Muscle of arm (tissue), 14 donors: ENCODE results near the gene ZSCAN16. TPM values are rescaled to one million over a fixed set of nuclear protein-coding genes. Genes with fewer than 3 reads are reported as not detected.
A peak's percentile ranks its signal among the peaks of the same experiment; 100 is the strongest.
"Not testable (repeated sequence)": the region's sequence is repeated elsewhere in the genome, so short reads cannot be mapped to it uniquely, and the experiment has no call there.

Source experiments
- DNase-seq: peaks from one replicate; pipeline ENCODE4 v3.0.0-alpha.2; 2013
- long read RNA-seq, 11 donors: transcript quantifications; one replicate each; lab custom pipeline, GENCODE V29; 2026
- polyA plus RNA-seq, 12 donors: library from polyadenylated mRNA; unstranded; fragments of 120-200 nt; gene quantifications; one replicate each; pipeline ENCODE4 v1.2.1, GENCODE V29; 2013; ENCODE audit not compliant: insufficient read length in 12 of 12

The ZSCAN16 gene
- polyA plus RNA-seq: 1 to 10 TPM in 10 of 12 donors, not detected in 2; 3.0 to 6.3 (median 4.0) TPM
- long read RNA-seq, donor 1, partial matches to known transcripts: 56 of 58 reads
- long read RNA-seq, donor 1, other reads (novel, unspliced or antisense): 0 of 58 reads
- long read RNA-seq, donor 2, partial matches to known transcripts: 89 of 91 reads
- long read RNA-seq, donor 2, other reads (novel, unspliced or antisense): 0 of 91 reads
- long read RNA-seq, donor 3: 0 reads
- long read RNA-seq, donor 4, partial matches to known transcripts: 26 of 27 reads
- long read RNA-seq, donor 4, other reads (novel, unspliced or antisense): 0 of 27 reads
- long read RNA-seq, donor 5, partial matches to known transcripts: 23 of 113 reads
- long read RNA-seq, donor 5, other reads (novel, unspliced or antisense): 89 of 113 reads
- long read RNA-seq, donor 6, partial matches to known transcripts: 0 of 1 reads
- long read RNA-seq, donor 6, other reads (novel, unspliced or antisense): 0 of 1 reads
- long read RNA-seq, donor 7: 0 reads
- long read RNA-seq, donor 8, partial matches to known transcripts: 0 of 2 reads
- long read RNA-seq, donor 8, other reads (novel, unspliced or antisense): 0 of 2 reads
- long read RNA-seq, donor 9, partial matches to known transcripts: 49 of 50 reads
- long read RNA-seq, donor 9, other reads (novel, unspliced or antisense): 0 of 50 reads
- long read RNA-seq, donor 10, partial matches to known transcripts: 50 of 52 reads
- long read RNA-seq, donor 10, other reads (novel, unspliced or antisense): 0 of 52 reads
- long read RNA-seq, donor 11, partial matches to known transcripts: 54 of 55 reads
- long read RNA-seq, donor 11, other reads (novel, unspliced or antisense): 0 of 55 reads

GRCh38 chr6:28124350-28124970, at the start of gene ZSCAN16:
Gene ZSCAN16 (plus strand): TSS chr6:28124609. CDS start chr6:28125444, 835 bp downstream.
- peak; percentile 75 for DNase-seq

- DNase-seq: no peak
Observed at GRCh38 chr6:28078050-28078449, 46.4 kb upstream of the ZSCAN16 start.

- DNase-seq: no peak
Observed at GRCh38 chr6:28078836-28079235, 45.6 kb upstream of the ZSCAN16 start.

GRCh38 chr6:28080381-28080630, 44.1 kb upstream of the ZSCAN16 start, which contains the start of gene ZNF165:
Gene ZNF165 (plus strand): TSS chr6:28080568. CDS start chr6:28085481, 4,913 bp downstream.
- DNase-seq: not testable (repeated sequence)

- DNase-seq: peak; percentile 98
Observed at GRCh38 chr6:28080631-28081485, 43.6 kb upstream of the ZSCAN16 start.

- no peak for DNase-seq
Observed at GRCh38 chr6:28081486-28081751, 43.0 kb upstream of the ZSCAN16 start.

- DNase-seq: no peak
Observed at GRCh38 chr6:28082939-28083338, 41.5 kb upstream of the ZSCAN16 start.

- no peak for DNase-seq
Observed at GRCh38 chr6:28089054-28089453, 35.4 kb upstream of the ZSCAN16 start.

- no peak for DNase-seq
Observed at GRCh38 chr6:28090917-28091586, 33.4 kb upstream of the ZSCAN16 start.

- not testable (repeated sequence) for DNase-seq
Observed at GRCh38 chr6:28102222-28102621, 22.2 kb upstream of the ZSCAN16 start.

GRCh38 chr6:28102699-28103098, 21.7 kb upstream of the ZSCAN16 start:
- not testable (repeated sequence) for DNase-seq

- DNase-seq: peak; percentile 78
Observed at GRCh38 chr6:28104392-28105244, 19.8 kb upstream of the ZSCAN16 start.

GRCh38 chr6:28105245-28105639, 19.2 kb upstream of the ZSCAN16 start:
- DNase-seq: no peak

GRCh38 chr6:28107506-28107905, 16.9 kb upstream of the ZSCAN16 start:
- DNase-seq: no peak

- DNase-seq: no peak
Observed at GRCh38 chr6:28111964-28112363, 12.4 kb upstream of the ZSCAN16 start.

- DNase-seq: no peak
Observed at GRCh38 chr6:28115799-28116198, 8.6 kb upstream of the ZSCAN16 start.

- no peak for DNase-seq
Observed at GRCh38 chr6:28117386-28118050, 6.9 kb upstream of the ZSCAN16 start.

GRCh38 chr6:28118217-28118616, 6.2 kb upstream of the ZSCAN16 start:
- no peak for DNase-seq

GRCh38 chr6:28121876-28122275, 2.5 kb upstream of the ZSCAN16 start:
- DNase-seq: no peak

GRCh38 chr6:28122283-28122682, 2.1 kb upstream of the ZSCAN16 start:
- DNase-seq: not testable (repeated sequence)
